Astrocyte of the cerebellum (primary cell): ENCODE results near the gene APOC4.

ENCODE experiments used
- DNase-seq: peaks from one replicate; pipeline ENCODE4 v3.0.0-alpha.2; 2011; ENCODE audit warnings: low read depth
- H3K4me3 ChIP-seq: 2 replicates; pipeline ENCODE4 v1.5.1; 2011; ENCODE audit warnings: mild to moderate bottlenecking, low read depth, low read length, moderate library complexity
- CTCF ChIP-seq: IDR thresholded peaks from 2 replicates; pipeline ENCODE4 v1.5.1; 2012; ENCODE audit warnings: low read length, low read depth, moderate library complexity, mild to moderate bottlenecking; ENCODE audit errors: missing control alignments
- in situ Hi-C: cut with HindIII; loops from 2 replicates; pipeline ENCODE4 v1.10.0; 2017; ENCODE audit warnings: low sequenced_read_pairs

APOC4 gene

GRCh38 chr19:44942067-44942571 lies at the start of gene APOC4:
Gene APOC4 (plus strand): TSS chr19:44942237. CDS start chr19:44942278, 41 bp downstream.
- no peak for TF ChIP-seq CTCF
- H3K4me3 ChIP-seq, result no peak within 1 kb of the TSS
- in situ Hi-C loops, result no loop called here
- DNase-seq, result no peak

- in situ Hi-C loops, result no loop called here
- DNase-seq, result no peak
- H3K4me3 ChIP-seq, result no peak overlapping the region
- no peak for TF ChIP-seq CTCF
Measured at GRCh38 chr19:44892932-44893331, 49.1 kb upstream of the APOC4 start.

- no peak overlapping the region for H3K4me3 ChIP-seq
- DNase-seq, result no peak
- in situ Hi-C loops, result no loop called here
- no peak for TF ChIP-seq CTCF
Measured at GRCh38 chr19:44893332-44894051, 48.5 kb upstream of the APOC4 start.

GRCh38 chr19:44894052-44894400 lies 48.0 kb upstream of the APOC4 start:
- no peak overlapping the region for H3K4me3 ChIP-seq
- no peak for TF ChIP-seq CTCF
- no peak for DNase-seq
- in situ Hi-C loops, result no loop called here

GRCh38 chr19:44894946-44895345 lies 47.1 kb upstream of the APOC4 start:
- no peak for DNase-seq
- in situ Hi-C loops, result no loop called here
- H3K4me3 ChIP-seq, result no peak overlapping the region
- no peak for TF ChIP-seq CTCF

GRCh38 chr19:44897835-44898234 lies 44.2 kb upstream of the APOC4 start:
- in situ Hi-C loops, result no loop called here
- DNase-seq, result no peak
- H3K4me3 ChIP-seq, result no peak overlapping the region
- TF ChIP-seq CTCF, result no peak
